Fibroblast of skin of abdomen (primary cell): ENCODE results near the gene SPPL2C.
A peak's percentile ranks its signal among the peaks of the same experiment; 100 is the strongest.
"Not testable (repeated sequence)": the region's sequence is repeated elsewhere in the genome, so short reads cannot be mapped to it uniquely, and the experiment has no call there.

ENCODE experiments used
- DNase-seq: peaks from one replicate; pipeline ENCODE4 v3.0.0-alpha.2; 2013

The SPPL2C gene

GRCh38 chr17:45850468-45850867 lies 5.8 kb downstream of the SPPL2C start:
- DNase-seq, result no peak

- no peak for DNase-seq
Measured at GRCh38 chr17:45851022-45851421, 6.3 kb downstream of the SPPL2C start.

DNA sequence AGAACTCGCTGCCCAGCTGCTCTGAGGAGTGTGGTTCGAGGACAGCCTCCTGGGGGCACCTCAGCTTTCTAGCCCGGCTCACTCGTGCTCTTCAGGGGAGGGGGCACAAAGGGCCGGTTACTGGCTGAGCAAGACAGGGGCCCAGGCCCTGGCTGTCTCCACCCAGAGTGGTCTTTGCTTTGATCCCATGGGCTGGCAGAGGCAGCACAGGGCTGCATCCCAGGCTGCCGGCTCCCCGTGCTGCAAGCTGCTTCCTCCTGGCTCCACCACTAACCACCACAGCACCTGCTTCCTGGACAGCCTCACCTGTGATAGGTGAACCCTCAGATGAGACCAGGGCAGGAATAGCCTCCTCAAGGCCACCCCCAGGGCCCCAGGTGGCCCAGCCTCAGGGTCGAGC lies 6.8 kb downstream of the SPPL2C start:
- no peak for DNase-seq

GRCh38 chr17:45851873-45852272 lies 7.2 kb downstream of the SPPL2C start:
- no peak for DNase-seq

GRCh38 chr17:45852535-45853297 lies 8.0 kb downstream of the SPPL2C start:
- peak; percentile 33 for DNase-seq

DNA sequence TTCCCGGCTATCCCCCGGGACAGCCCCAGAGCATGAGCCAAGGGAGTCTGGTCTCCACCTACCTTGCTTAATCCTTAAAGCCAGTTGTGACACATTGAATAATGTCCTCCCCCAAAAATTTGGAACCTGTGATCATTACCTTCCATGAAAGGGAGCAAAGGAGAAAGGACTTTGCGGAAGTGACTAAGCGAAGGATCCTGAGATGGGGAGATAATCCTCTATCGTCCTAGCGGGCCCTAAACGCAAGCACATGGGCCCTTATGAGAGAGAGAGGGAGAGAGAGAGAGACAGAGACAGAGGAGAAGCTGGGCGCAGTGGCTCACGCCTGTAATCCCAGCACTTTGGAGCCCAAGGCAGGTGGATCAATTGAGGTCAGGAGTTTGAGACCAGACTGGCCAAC lies 9.5 kb downstream of the SPPL2C start:
- DNase-seq, result no peak

DNA sequence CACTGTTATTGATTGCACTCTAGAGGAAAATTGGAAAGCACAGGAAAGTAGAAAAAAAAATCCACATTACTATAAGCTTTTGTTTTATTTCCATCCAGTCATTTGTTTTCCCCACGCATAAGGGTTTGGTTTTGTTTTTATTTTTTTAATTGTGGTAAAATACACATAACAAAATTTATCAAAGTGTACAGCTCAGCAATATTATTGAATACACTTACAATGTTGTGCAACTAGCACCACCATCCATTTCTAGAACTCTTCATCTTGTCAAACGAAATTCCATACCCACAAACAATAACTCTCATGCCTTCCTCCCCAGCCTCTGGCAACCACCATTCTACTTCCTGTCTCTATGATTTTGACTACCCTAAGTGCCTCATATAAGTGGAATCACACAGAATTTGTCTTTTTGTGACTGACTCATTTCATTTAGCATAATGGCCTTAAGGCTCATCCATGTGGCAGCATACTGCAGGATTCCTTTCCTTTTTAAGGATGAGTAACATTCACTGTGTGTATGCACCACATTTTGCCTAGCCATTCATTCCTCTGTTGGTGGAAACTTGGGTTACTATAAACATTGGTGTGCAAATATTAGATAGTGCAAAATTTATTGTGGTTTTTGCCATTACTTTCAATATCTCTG lies 11.1 kb downstream of the SPPL2C start:
- no peak for DNase-seq

DNA sequence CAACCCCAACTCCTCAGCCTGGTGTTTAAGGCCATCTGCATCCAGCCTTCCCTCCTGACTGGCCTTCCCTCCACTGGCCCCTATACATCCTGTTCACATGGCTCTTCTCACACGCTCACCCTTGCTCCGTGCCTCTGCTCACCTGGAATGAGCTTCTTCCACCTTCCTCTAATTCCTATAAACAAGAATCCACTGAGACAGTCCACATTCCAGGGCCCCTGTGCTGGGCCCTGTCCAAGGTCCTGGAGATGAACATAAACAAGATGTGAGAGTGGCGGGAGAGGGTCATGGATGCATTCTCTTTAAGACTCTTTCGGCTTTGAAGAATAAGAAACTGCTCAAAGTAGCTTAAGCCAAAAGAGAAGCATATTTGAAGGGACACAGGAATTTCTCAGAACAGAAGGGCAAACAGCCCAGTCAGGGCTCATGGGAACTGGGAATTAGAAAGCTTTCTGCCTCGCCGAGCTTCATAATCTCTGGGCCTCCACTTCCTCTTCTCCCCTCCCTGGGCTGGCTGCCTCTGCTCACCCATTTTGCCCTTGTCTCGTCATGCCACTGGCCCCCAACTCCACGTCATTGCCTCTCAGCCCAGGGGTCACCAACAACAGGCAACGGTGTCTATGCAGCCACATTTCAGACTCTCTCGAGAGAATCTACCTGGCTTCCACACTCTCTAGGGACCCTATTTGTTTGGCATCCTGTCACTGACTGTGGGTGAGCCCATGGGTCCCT lies 13.5 kb downstream of the SPPL2C start:
- DNase-seq, result peak; percentile 27

DNA sequence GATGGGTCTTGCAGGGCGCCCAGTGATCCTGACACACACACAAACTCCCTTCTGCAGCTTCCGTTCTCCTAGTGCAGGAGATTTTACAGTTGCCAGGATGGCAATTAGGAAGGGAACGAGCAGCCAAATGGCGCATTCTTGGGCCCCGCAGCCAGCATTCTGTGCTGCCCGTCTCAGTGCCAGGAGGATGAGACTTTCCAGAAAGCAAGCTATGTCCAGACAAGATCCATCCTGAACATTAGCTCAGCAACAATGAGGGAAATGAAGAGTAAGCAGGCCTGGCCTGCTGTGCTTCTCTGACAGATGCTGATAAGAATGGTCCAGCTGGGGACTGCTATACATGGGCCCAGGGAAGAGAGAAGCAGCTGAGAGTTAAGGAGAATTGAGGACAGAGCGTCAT lies 16.5 kb downstream of the SPPL2C start:
- DNase-seq, result no peak

DNA sequence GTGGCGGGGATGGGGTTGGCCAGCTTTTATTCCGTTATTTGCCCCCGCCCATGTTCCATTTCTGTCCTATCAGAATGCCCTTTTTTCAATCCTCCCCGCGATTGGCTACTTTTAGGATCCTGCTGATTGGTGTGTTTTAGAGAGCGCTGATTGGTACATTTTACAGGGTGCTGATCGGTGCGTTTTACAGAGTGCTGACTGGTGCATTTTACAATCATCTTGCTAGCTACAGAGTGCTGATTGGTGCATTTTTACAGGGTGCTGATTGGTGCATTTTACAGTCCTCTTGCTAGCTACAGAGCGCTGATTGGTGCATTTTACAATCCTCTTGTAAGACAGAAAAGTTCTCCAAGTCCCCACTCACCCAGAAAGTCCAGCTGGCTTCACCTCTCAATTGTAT lies 17.4 kb downstream of the SPPL2C start:
- DNase-seq, result not testable (repeated sequence)

DNA sequence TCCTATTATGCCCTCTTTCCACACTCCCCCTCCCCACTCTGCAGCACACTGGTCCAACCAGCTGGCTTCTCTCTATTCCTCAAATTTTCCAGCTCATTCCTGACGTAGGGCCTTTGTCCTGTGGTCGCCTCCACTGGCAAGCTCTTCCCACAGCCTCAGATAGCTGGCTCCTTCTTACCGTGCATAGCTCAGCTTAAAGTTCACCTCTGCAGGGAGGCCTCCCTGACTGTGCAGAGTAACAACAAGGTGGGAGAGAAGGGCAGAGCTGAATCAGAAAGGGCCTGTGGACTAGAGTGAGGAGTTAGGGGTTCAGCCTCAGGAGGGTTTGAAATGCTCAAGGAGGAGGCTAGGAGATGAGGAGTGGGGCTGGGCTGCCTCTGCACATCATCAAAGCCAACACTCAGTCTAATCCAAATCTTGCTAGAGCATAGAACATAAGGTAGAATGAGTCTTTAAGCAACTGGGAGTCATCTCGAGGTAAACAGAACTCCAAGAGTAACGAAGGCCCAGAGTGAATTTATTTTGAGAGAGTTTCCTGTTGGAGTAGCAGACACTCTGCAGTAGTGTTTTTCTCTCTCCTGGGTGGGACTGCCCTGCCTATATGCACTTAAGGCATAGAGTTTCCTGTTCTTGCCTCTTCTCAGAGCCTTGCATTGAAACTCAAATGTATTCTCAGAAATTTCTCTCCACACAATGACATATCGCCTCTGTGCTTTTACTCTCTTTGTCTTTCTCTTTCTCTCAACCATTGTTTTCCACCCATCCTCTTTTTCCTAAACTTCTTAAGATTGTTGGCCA lies 19.4 kb downstream of the SPPL2C start:
- no peak for DNase-seq

GRCh38 chr17:45867171-45867570 lies 22.5 kb downstream of the SPPL2C start:
- DNase-seq, result no peak

- DNase-seq, result no peak
Measured at GRCh38 chr17:45867702-45868101, 23.0 kb downstream of the SPPL2C start.

GRCh38 chr17:45868276-45868675 lies 23.6 kb downstream of the SPPL2C start:
- DNase-seq, result no peak

- DNase-seq, result no peak
Measured at GRCh38 chr17:45869676-45870341, 25.1 kb downstream of the SPPL2C start.

- DNase-seq, result no peak
Measured at GRCh38 chr17:45870342-45870974, 25.8 kb downstream of the SPPL2C start.

DNA sequence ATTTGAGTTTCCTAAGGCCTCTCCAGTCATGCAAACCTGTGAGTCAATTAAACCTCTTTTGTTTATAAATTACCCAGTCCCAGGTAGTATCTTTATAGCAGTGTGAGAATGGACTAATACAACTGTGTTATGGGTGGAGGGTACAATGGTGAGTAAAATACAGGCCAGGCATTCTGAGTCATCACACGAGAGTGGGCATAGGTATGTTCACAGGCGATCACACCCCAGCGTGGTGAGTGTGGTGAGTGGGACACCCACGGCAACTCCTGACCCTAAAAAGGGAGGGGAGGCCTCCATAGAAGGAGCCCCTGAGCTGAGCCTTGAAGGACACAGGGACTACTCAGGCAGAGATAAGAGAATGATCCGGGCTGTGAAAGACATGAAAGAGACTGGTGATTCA lies 27.0 kb downstream of the SPPL2C start:
- no peak for DNase-seq

DNA sequence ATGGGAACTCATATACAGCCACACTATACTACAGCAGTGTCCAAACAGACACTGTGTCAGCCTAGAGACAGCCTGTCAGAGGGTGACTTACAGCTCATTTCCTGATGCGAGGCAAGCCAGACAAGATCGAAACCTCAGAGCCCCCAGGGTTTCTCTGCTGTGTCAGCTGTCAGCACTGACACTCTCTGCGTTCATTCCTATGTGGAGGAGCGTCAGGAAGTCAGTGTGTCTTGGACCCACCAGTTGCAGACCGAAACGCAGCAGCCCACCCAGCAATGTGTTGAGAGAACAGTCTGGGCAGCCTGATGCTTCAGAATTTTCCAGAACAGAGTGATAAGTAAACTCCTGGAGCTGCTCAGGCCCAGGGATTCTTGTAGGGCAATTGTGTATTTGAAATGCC lies 29.0 kb downstream of the SPPL2C start:
- no peak for DNase-seq

GRCh38 chr17:45874151-45874550 lies 29.5 kb downstream of the SPPL2C start:
- no peak for DNase-seq

DNA sequence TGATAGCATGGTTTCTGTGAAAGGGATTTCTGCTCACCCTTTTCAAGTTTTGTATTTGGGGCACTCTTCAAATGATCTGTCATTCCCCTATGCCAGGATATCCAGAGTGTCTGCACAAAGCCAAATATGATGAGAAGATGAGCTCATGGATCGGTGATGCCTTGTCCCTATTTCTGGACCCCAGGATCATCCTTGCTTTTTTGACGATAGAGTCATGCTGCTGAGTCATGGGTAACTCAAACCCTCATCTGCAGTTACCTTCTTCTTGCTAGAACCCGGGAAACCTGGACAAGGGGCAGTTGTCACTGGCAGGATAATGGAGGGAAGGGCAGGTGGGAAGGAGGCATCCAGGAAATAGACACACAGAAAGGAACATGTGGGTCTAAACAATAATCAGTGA lies 31.9 kb downstream of the SPPL2C start:
- DNase-seq, result no peak

DNA sequence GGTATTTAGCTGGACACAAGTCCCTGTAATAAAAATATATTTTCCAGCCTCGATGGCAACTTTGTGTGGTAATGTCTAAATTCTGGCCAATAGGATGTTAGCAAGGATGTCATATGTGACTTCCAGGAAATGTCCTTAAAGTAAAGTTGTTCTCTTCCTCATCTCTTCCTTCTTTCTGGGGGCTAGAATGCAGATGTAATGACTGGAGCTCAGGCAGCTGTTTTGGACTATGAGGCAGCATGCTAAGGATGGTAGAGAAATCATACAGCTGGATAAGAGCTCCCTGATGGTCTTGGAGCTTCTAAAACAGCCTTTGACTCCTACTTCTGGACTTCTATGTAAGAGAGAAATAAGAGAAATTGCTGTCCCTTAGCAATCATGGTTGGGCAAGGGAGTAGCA lies 32.8 kb downstream of the SPPL2C start:
- no peak for DNase-seq

DNA sequence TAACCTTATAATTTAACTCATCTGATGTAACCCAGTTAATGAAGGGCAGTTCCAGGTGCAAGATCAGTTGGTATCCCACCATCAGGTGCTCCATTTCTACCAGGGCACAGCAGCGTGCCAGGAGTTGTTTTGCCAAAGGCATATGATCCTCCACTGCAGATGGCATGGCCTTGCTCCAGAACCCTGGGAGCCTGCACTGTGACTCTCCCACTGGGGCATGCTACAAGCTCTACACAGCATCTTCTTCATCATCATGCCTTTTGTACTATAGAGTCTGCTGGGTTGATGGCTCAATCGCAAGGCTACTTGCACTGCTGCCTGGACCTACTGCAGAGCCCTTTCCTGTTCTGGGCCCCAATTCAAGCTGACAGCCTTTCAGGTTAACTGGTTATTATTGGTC lies 38.4 kb downstream of the SPPL2C start:
- no peak for DNase-seq
